GM19043 (cell line): ENCODE results near the gene HEY2.
A peak's percentile ranks its signal among the peaks of the same experiment; 100 is the strongest.
"Not testable (repeated sequence)": the region's sequence is repeated elsewhere in the genome, so short reads cannot be mapped to it uniquely, and the experiment has no call there.

ENCODE experiments used
- ATAC-seq: cut with Tn5 transposase; IDR thresholded peaks from one replicate; pipeline ENCODE4 v1.9.1; 2021; ENCODE audit warnings: low read depth; ENCODE audit not compliant: unreplicated experiment

The HEY2 gene

GRCh38 chr6:125749173-125749864 is at the start of gene HEY2:
TSS of gene HEY2 (plus strand) at chr6:125749632. CDS start at chr6:125749777, 145 bp downstream.
- ATAC-seq: peak; percentile 77

GRCh38 chr6:125700581-125701353 is 48.7 kb upstream of the HEY2 start:
- no peak for ATAC-seq

DNA sequence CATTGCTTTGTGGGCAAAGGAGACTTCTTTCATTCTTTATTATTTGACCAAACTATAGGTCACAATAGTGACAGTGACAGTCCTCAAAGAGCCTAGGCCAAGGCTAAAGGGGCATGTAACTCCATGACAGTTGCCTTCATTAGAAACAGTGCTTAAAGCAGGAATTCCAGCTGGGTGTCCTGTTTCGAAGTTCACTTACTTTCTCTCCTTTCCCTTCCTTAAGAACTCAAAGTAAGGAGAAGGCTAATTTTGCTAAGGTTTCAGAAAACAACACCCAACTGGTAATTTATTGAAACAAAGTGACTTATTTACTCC is 48.1 kb upstream of the HEY2 start:
- ATAC-seq: no peak

GRCh38 chr6:125703882-125704281 is 45.5 kb upstream of the HEY2 start:
- not testable (repeated sequence) for ATAC-seq

- ATAC-seq: no peak
Measured at GRCh38 chr6:125707615-125708243, 41.7 kb upstream of the HEY2 start.

DNA sequence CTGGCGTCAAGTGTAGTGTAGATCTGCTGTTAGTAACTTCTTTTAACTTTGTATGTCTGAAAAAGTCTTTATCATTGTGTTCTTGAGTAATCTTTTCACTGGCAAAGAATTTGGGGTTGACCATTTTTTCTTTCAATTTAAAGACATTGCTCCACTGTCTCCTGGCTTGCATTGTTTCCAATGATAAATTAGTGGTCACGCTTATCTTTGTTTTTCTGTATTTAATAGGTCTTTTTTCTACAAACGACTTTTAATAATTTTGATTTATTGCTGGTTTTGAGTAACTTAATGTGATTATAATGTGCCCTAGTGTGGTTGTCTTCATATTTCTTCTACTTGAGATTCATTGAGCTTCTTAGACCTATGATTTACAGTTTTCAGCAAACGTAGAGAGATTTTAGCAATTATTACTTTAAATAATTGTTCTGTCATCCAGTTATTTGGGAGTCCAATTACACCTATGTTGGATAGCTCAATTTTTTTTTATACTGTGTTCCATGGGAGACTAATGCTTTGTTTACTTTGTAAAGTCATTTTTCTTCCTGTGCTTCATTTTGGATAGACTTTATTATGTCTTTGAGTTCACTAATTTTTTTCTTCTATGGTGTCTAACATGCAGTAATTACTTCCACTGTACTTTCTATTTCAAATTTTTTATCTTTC is 38.3 kb upstream of the HEY2 start:
- no peak for ATAC-seq

DNA sequence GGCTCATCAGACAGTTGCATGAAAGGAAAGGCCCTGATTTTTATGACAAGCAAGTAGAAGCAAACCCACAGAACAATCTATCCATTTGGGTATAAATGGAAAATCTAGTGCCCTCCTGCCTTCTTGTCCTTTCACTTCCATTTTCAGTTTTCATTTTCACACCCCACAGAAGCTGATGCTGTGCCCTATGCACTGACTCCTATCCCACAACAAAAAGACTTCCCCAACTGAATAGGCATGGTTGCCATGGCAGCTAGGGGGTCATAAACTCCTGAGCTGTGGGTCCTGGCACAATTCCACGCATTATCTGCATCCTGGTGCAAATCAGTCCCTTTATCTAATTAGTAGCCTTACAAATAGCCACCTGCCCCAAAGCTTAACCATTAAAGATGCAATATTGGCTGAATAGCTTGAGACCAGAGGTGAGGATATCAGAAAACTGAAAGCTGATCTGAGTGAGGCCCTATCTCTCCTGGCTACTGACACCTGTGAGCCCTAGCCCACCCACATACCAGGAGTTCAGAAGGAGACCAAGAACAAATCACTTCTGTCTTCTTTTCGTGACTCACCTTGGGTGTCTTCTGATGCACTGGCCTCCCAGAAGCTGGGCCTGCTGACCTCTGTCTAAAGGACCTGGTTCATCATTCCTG is 34.9 kb upstream of the HEY2 start:
- peak; percentile 43 for ATAC-seq

- peak; percentile 84 for ATAC-seq
Measured at GRCh38 chr6:125717120-125717731, 32.2 kb upstream of the HEY2 start.

- no peak for ATAC-seq
Measured at GRCh38 chr6:125718109-125718508, 31.3 kb upstream of the HEY2 start.

- ATAC-seq: no peak
Measured at GRCh38 chr6:125722886-125723285, 26.5 kb upstream of the HEY2 start.

- ATAC-seq: no peak
Measured at GRCh38 chr6:125727216-125727615, 22.2 kb upstream of the HEY2 start.

GRCh38 chr6:125728739-125729138 is 20.7 kb upstream of the HEY2 start:
- no peak for ATAC-seq

GRCh38 chr6:125729983-125730382 is 19.4 kb upstream of the HEY2 start:
- no peak for ATAC-seq

- no peak for ATAC-seq
Measured at GRCh38 chr6:125732398-125732797, 17.0 kb upstream of the HEY2 start.

DNA sequence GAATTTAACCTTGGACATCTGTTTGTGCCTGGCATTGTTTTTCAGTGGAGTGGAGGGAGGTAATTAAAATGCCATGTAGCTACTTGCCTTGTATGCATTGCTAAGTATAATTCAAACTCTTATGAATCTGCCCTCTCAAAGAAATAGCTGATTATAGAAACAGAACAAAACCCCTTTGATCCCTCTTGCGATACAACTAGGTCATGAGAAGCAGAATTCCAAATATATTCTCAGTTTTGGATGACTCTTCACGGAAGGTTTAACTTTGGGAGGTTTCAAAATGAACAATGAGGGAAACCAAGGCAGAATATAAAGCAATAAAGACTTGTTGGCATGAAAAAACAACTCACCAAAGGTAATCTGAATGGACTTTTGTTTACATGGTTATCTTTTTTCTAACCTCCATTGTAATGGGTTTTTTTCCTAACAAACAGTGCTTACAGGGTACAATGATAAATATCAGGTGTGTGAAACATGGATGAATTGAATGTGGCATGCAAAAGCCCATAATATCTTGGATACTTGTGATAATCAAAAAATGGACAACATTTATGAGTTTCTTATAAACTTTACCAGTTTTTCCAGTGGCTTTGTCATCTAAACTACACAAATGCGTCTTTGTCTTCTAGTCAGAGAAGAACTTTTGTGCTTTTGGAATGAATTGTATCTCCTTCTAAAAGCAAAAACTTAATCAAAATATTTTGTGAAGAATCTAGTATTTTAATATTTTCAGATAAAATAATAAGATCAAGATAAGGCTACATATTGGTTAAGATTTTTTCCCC is 15.7 kb upstream of the HEY2 start:
- ATAC-seq: no peak

DNA sequence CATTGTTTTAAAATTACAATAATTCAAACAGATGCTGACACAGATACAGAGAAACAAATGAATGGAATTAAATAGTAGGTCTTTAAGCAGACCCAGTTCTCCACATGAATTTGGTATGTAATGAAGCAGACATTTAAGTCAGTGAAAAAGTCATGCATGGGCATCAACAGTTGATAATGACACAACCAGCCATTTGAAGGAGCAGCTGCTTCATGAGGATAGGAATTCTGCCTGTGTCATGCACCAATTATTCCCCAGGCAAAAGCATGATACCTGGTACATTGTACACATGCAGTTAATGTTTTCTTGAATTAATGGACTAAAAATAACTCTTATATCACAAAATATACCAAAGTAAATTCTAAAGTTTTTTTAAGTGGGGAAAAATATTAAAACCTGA is 11.2 kb upstream of the HEY2 start:
- ATAC-seq: no peak

DNA sequence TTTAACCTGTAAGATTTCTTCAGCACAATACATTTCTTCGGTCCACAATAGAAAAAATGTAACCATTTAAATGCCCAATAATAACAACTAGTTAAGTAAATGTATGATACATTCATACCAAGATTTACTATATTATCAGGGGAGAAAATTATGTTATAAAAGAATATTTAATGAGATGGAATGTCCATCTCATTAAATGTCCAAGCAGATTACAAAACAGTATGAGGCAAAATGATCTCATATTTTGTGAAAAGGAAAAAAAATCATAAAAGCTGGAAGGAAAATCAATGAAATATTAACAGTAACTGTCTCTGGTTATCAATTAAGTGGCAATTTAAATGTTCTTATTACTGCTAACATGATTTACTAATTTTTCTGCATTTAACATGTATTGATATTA is 10.1 kb upstream of the HEY2 start:
- ATAC-seq: no peak

DNA sequence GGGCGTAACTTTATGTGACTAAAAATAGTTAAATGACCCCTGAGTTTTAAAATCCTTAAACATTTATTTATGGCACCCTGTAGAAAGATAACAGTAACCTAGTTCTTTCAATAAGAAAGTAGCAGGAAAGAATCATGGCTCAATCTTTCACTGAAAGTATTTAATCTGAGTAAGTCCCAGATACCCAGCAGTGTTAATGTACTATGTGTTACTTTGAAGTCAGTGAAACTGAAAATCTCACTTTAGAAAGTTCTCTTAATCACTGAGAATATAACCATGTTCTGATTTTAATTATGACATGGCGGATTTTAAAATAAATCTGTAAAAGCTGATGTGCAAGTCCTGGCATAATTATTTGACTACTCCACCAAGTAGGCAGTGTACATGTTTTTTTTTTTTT is 8.1 kb upstream of the HEY2 start:
- no peak for ATAC-seq

DNA sequence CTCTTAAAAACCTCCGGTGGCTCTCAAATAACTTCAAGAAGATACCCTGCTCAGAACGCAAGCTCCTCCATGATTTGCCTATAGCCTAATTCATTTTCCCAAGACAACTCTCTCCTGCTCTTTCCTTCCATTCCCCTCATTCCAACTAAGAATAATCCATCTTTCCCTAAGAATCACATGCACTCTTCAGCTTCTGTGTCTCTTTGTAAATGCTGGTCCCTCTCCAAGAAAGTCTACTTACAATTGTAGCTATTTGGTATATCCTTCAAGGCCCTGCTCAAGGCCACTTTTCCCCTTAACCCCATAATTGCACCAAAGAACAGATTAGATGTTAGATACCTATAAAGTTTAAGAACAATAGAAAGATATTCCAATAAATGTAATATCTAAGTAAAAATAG is 7.4 kb upstream of the HEY2 start:
- ATAC-seq: no peak
